Neural progenitor cell (in vitro differentiated cells): ENCODE measurements around the gene ESPL1. TPM values are rescaled to one million over a fixed set of nuclear protein-coding genes. Genes with fewer than 3 reads are reported as not detected.
A peak's percentile ranks its signal among the peaks of the same experiment; 100 is the strongest.

Experiments
- DNase-seq: peaks from one replicate; pipeline ENCODE4 v3.0.0-alpha.2; 2016; ENCODE audit warnings: low spot score
- H2AFZ ChIP-seq: fragments of 200-600 bp; sonication (generic); replicated peaks from 2 replicates; pipeline ENCODE4 v1.6.1; 2016; ENCODE audit warnings: antibody characterized with exemption
- H3F3A ChIP-seq: fragments of 200-600 bp; sonication (generic); 2 replicates; pipeline ENCODE4 v1.6.1; 2016; ENCODE audit warnings: antibody characterized with exemption, low read depth
- H3K27ac ChIP-seq: fragments of 200-600 bp; sonication (generic); 2 replicates; pipeline ENCODE4 v1.5.1; 2016; ENCODE audit warnings: mild to moderate bottlenecking
- H3K27me3 ChIP-seq: fragments of 200-600 bp; sonication (generic); 2 replicates; pipeline ENCODE4 v1.6.1; 2016; ENCODE audit warnings: mild to moderate bottlenecking, moderate library complexity
- H3K36me3 ChIP-seq: fragments of 200-600 bp; sonication (generic); 2 replicates; pipeline ENCODE4 v1.5.1; 2016
- H3K4me1 ChIP-seq: fragments of 200-600 bp; sonication (generic); 2 replicates; pipeline ENCODE4 v1.6.1; 2016; ENCODE audit warnings: mixed run types
- H3K4me2 ChIP-seq: fragments of 200-600 bp; sonication (generic); 2 replicates; pipeline ENCODE4 v1.6.1; 2016
- H3K4me3 ChIP-seq: fragments of 200-600 bp; sonication (generic); 2 replicates; pipeline ENCODE4 v1.5.1; 2016
- H3K79me2 ChIP-seq: fragments of 200-600 bp; sonication (generic); 2 replicates; pipeline ENCODE4 v1.6.1; 2016; ENCODE audit warnings: low read depth
- H3K9ac ChIP-seq: fragments of 200-600 bp; sonication (generic); 2 replicates; pipeline ENCODE4 v1.6.1; 2016
- H3K9me3 ChIP-seq: fragments of 200-600 bp; sonication (generic); 2 replicates; pipeline ENCODE4 v1.5.1; 2016; ENCODE audit warnings: low read depth
- H4K20me1 ChIP-seq: fragments of 200-600 bp; sonication (generic); 2 replicates; pipeline ENCODE4 v1.6.1; 2016; ENCODE audit warnings: low read depth
- H3K27ac Mint-ChIP-seq: 3 replicates; pipeline ENCODE4 v1.8.0; 2021; ENCODE audit warnings: mixed read lengths
- H3K27me3 Mint-ChIP-seq: 2 replicates; pipeline ENCODE4 v1.8.0; 2022; ENCODE audit warnings: low read depth, mild to moderate bottlenecking, inconsistent platforms, moderate library complexity, mixed read lengths; ENCODE audit not compliant: insufficient read depth
- H3K36me3 Mint-ChIP-seq: 3 replicates; pipeline ENCODE4 v1.8.0; 2021; ENCODE audit warnings: mixed read lengths
- H3K4me1 Mint-ChIP-seq: 3 replicates; pipeline ENCODE4 v1.8.0; 2021; ENCODE audit warnings: mixed read lengths
- H3K4me3 Mint-ChIP-seq: 3 replicates; pipeline ENCODE4 v1.8.0; 2021; ENCODE audit warnings: mild to moderate bottlenecking, moderate library complexity, mixed read lengths
- H3K9me3 Mint-ChIP-seq: 3 replicates; pipeline ENCODE4 v1.8.0; 2020; ENCODE audit warnings: mixed read lengths
- CTCF ChIP-seq: fragments of 200-600 bp; sonication (generic); IDR thresholded peaks from 2 replicates; pipeline ENCODE4 v1.5.1; 2017; ENCODE audit warnings: antibody characterized with exemption, mild to moderate bottlenecking
- EZH2 ChIP-seq: fragments of 200-600 bp; sonication (generic); IDR thresholded peaks from 2 replicates; pipeline ENCODE4 v1.6.1; 2017; ENCODE audit warnings: antibody characterized with exemption, mild to moderate bottlenecking, moderate library complexity
- EZH2phosphoT487 ChIP-seq: fragments of 200-600 bp; sonication (generic); IDR thresholded peaks from 2 replicates; pipeline ENCODE4 v1.6.1; 2017; ENCODE audit warnings: antibody characterized with exemption
- total RNA-seq: library from RNA; depleted of rRNA; stranded (reverse); fragments of >200 nt; gene quantifications from 2 replicates; pipeline ENCODE4 v1.2.3, GENCODE V29; 2015; ENCODE audit warnings: low replicate concordance

The ESPL1 gene
- total RNA-seq, 1 donor from 2014 or later, result 34.3 TPM

GRCh38 chr12:53299454-53300180, 31.5 kb downstream of the ESPL1 start, which contains the start of gene MYG1:
MYG1 (plus strand) TSS chr12:53299695; CDS start chr12:53299738, 43 bp downstream.
- no peak for TF ChIP-seq EZH2phosphoT487
- TF ChIP-seq CTCF, result peak; percentile 33
- no peak for TF ChIP-seq EZH2
- Mint-ChIP-seq H3K9me3 (no peaks in the 10 kb centered on the region), H3K27me3 (peaks cover 11% of the 10 kb centered on the region), H3K36me3 (peaks cover 24% of the 10 kb centered on the region), H3K4me1 (peaks cover 49% of the 10 kb centered on the region), H3K27ac (peak within 1 kb of the TSS; percentile 86), H3K4me3 (peak within 1 kb of the TSS; percentile 99)
- Histone ChIP-seq H3K27ac (no peak within 1 kb of the TSS), H2AFZ (peak within 1 kb of the TSS; percentile 75), H3K27me3 (no peaks in the 10 kb centered on the region), H4K20me1 (peaks cover 3% of the 10 kb centered on the region), H3K4me1 (peaks cover 19% of the 10 kb centered on the region), H3K9ac (peak within 1 kb of the TSS; percentile 70), H3K4me3 (peak within 1 kb of the TSS; percentile 85), H3F3A (peaks cover 50% of the 10 kb centered on the region), H3K36me3 (peaks cover 4% of the 10 kb centered on the region), H3K4me2 (peak within 1 kb of the TSS; percentile 89), H3K9me3 (no peaks in the 10 kb centered on the region), H3K79me2 (peaks cover 60% of the 10 kb centered on the region)
- peak; percentile 96 for DNase-seq

GRCh38 chr12:53300187-53300586, 32.1 kb downstream of the ESPL1 start:
- no peaks in the 10 kb centered on the region for H3K9me3 ChIP-seq
- Mint-ChIP-seq H3K4me3 (peak overlapping the region; percentile 99), H3K9me3 (no peaks in the 10 kb centered on the region), H3K36me3 (peaks cover 22% of the 10 kb centered on the region), H3K4me1 (peaks cover 45% of the 10 kb centered on the region), H3K27ac (peak overlapping the region; percentile 3), H3K27me3 (peaks cover 10% of the 10 kb centered on the region)
- H3K27ac ChIP-seq, result no peak overlapping the region
- peak overlapping the region; percentile 75 for H2AFZ ChIP-seq
- H3K27me3 ChIP-seq, result no peaks in the 10 kb centered on the region
- peak overlapping the region; percentile 70 for H3K9ac ChIP-seq
- H3K4me2 ChIP-seq, result peak overlapping the region; percentile 89
- peaks cover 16% of the 10 kb centered on the region for H3K4me1 ChIP-seq
- H3K4me3 ChIP-seq, result peak overlapping the region; percentile 85
- peaks cover 4% of the 10 kb centered on the region for H3K36me3 ChIP-seq
- H3K79me2 ChIP-seq, result peaks cover 60% of the 10 kb centered on the region
- peaks cover 44% of the 10 kb centered on the region for H3F3A ChIP-seq
- no peak for TF ChIP-seq EZH2
- TF ChIP-seq EZH2phosphoT487, result no peak
- no peak for TF ChIP-seq CTCF
- H4K20me1 ChIP-seq, result peaks cover 3% of the 10 kb centered on the region
- no peak for DNase-seq

GRCh38 chr12:53302903-53303302, 34.8 kb downstream of the ESPL1 start:
- H3K4me3 Mint-ChIP-seq, result peak overlapping the region; percentile 4

More at GRCh38 chr12:53302903-53303302, 34.8 kb downstream of the ESPL1 start:
- Histone ChIP-seq H3F3A (peaks cover 35% of the 10 kb centered on the region), H3K27me3 (no peaks in the 10 kb centered on the region), H3K4me2 (no peak overlapping the region), H3K9me3 (no peaks in the 10 kb centered on the region), H2AFZ (no peak overlapping the region), H3K4me3 (no peak overlapping the region), H3K36me3 (peaks cover 4% of the 10 kb centered on the region), H3K79me2 (peaks cover 35% of the 10 kb centered on the region), H3K9ac (no peak overlapping the region), H3K27ac (no peak overlapping the region), H3K4me1 (peaks cover 10% of the 10 kb centered on the region), H4K20me1 (no peaks in the 10 kb centered on the region)
- peaks cover 24% of the 10 kb centered on the region for H3K4me1 Mint-ChIP-seq
- no peaks in the 10 kb centered on the region for H3K9me3 Mint-ChIP-seq
- H3K27me3 Mint-ChIP-seq, result peaks cover 8% of the 10 kb centered on the region
- no peak overlapping the region for H3K27ac Mint-ChIP-seq
- H3K36me3 Mint-ChIP-seq, result peaks cover 32% of the 10 kb centered on the region
- no peak for DNase-seq
- TF ChIP-seq EZH2 (no peak), CTCF (no peak), EZH2phosphoT487 (no peak)
